KMS-11 (cell line): ENCODE results near the gene ABCA6.

Experiments
- H2AFZ ChIP-seq: fragments of 200-600 bp; sonication (generic); 2 replicates; pipeline ENCODE4 v1.6.1; 2016; ENCODE audit warnings: antibody characterized with exemption, mixed run types, low read depth
- H3K27ac ChIP-seq: fragments of 200-600 bp; sonication (generic); 2 replicates; pipeline ENCODE4 v1.6.1; 2016; ENCODE audit warnings: mild to moderate bottlenecking, mixed run types
- H3K27me3 ChIP-seq: fragments of 200-600 bp; sonication (generic); 2 replicates; pipeline ENCODE4 v1.6.1; 2017; ENCODE audit warnings: mild to moderate bottlenecking, low read depth, mixed run types, moderate library complexity; ENCODE audit not compliant: insufficient read depth
- H3K36me3 ChIP-seq: fragments of 200-600 bp; sonication (generic); 2 replicates; pipeline ENCODE4 v1.6.1; 2017; ENCODE audit warnings: mild to moderate bottlenecking, mixed run types; ENCODE audit not compliant: insufficient read depth
- H3K4me1 ChIP-seq: fragments of 200-600 bp; sonication (generic); 2 replicates; pipeline ENCODE4 v1.6.1; 2016; ENCODE audit warnings: mild to moderate bottlenecking, low read depth, mixed run types; ENCODE audit not compliant: poor library complexity, severe bottlenecking
- H3K4me2 ChIP-seq: fragments of 200-600 bp; sonication (generic); 2 replicates; pipeline ENCODE4 v1.7.0; 2016; ENCODE audit warnings: mild to moderate bottlenecking, mixed run types
- H3K4me3 ChIP-seq: fragments of 200-600 bp; sonication (generic); IDR thresholded peaks from 2 replicates; pipeline ENCODE4 v1.6.1; 2017; ENCODE audit warnings: low read depth, low read length, mixed read lengths; ENCODE audit not compliant: insufficient read depth
- H3K79me2 ChIP-seq: fragments of 200-600 bp; sonication (generic); 2 replicates; pipeline ENCODE4 v1.6.1; 2016; ENCODE audit warnings: low read depth, mixed run types; ENCODE audit not compliant: insufficient read depth
- H3K9ac ChIP-seq: fragments of 200-600 bp; sonication (generic); 2 replicates; pipeline ENCODE4 v1.6.1; 2016; ENCODE audit warnings: mild to moderate bottlenecking, mixed run types
- H4K20me1 ChIP-seq: fragments of 200-600 bp; sonication (generic); 2 replicates; pipeline ENCODE4 v1.6.1; 2016; ENCODE audit warnings: mild to moderate bottlenecking, mixed run types; ENCODE audit not compliant: insufficient read depth
- TF ChIP-seq, protein P1 (sequence below): fragments of 200-600 bp; sonication (generic); conservative IDR thresholded peaks from 2 replicates; pipeline ENCODE4 v1.6.1; 2017; ENCODE audit warnings: low read depth, mild to moderate bottlenecking, antibody characterized with exemption, low read length, moderate library complexity, mixed read lengths

Gene ABCA6

GRCh38 chr17:69159418-69159817 lies 17.7 kb upstream of the ABCA6 start:
- Histone ChIP-seq H3K4me3 (no peak overlapping the region), H3K36me3 (no peaks in the 10 kb centered on the region), H2AFZ (no peak overlapping the region), H3K4me1 (no peaks in the 10 kb centered on the region), H3K4me2 (no peak overlapping the region), H3K27me3 (no peaks in the 10 kb centered on the region), H3K79me2 (no peaks in the 10 kb centered on the region), H3K27ac (no peak overlapping the region), H4K20me1 (no peaks in the 10 kb centered on the region), H3K9ac (no peak overlapping the region)
- TF ChIP-seq, protein P1, sequence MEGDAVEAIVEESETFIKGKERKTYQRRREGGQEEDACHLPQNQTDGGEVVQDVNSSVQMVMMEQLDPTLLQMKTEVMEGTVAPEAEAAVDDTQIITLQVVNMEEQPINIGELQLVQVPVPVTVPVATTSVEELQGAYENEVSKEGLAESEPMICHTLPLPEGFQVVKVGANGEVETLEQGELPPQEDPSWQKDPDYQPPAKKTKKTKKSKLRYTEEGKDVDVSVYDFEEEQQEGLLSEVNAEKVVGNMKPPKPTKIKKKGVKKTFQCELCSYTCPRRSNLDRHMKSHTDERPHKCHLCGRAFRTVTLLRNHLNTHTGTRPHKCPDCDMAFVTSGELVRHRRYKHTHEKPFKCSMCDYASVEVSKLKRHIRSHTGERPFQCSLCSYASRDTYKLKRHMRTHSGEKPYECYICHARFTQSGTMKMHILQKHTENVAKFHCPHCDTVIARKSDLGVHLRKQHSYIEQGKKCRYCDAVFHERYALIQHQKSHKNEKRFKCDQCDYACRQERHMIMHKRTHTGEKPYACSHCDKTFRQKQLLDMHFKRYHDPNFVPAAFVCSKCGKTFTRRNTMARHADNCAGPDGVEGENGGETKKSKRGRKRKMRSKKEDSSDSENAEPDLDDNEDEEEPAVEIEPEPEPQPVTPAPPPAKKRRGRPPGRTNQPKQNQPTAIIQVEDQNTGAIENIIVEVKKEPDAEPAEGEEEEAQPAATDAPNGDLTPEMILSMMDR: no peak

- H3K4me1 ChIP-seq: no peaks in the 10 kb centered on the region
- H3K9ac ChIP-seq: no peak overlapping the region
- no peaks in the 10 kb centered on the region for H3K79me2 ChIP-seq
- H3K4me2 ChIP-seq: no peak overlapping the region
- TF ChIP-seq, protein P1: no peak
- no peak overlapping the region for H2AFZ ChIP-seq
- no peaks in the 10 kb centered on the region for H3K27me3 ChIP-seq
- no peak overlapping the region for H3K27ac ChIP-seq
- H3K36me3 ChIP-seq: no peaks in the 10 kb centered on the region
- no peak overlapping the region for H3K4me3 ChIP-seq
- no peaks in the 10 kb centered on the region for H4K20me1 ChIP-seq
Observed at GRCh38 chr17:69154267-69154666, 12.6 kb upstream of the ABCA6 start.

- H3K4me1 ChIP-seq: no peaks in the 10 kb centered on the region
- no peak overlapping the region for H3K27ac ChIP-seq
- H2AFZ ChIP-seq: no peak overlapping the region
- no peaks in the 10 kb centered on the region for H3K79me2 ChIP-seq
- H3K27me3 ChIP-seq: no peaks in the 10 kb centered on the region
- H3K4me3 ChIP-seq: no peak overlapping the region
- H4K20me1 ChIP-seq: no peaks in the 10 kb centered on the region
- no peak overlapping the region for H3K9ac ChIP-seq
- H3K4me2 ChIP-seq: no peak overlapping the region
- H3K36me3 ChIP-seq: no peaks in the 10 kb centered on the region
- TF ChIP-seq, protein P1: no peak
Observed at GRCh38 chr17:69150333-69150732, 8.6 kb upstream of the ABCA6 start.

DNA sequence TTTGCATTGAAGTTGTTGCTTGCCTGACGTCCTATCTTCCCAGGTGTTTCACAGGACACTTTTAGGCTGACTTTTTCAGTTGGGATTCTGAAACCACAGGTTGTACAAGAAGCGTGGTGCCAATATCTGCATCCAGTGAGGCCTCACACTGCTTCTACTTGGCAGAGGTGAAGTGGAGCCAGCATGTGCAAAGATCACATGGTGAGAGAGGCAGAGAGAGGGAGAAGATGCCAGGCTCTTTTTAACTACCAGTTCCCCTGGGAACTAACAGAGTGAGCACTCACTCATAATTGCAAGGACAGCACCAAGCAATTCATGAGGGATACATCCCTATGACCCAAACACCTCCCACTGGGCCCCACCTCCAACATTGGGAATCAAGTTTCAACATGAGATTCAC lies 5.8 kb upstream of the ABCA6 start:
- H3K27ac ChIP-seq: no peak overlapping the region
- no peaks in the 10 kb centered on the region for H4K20me1 ChIP-seq
- no peak overlapping the region for H2AFZ ChIP-seq
- H3K27me3 ChIP-seq: no peaks in the 10 kb centered on the region
- no peaks in the 10 kb centered on the region for H3K79me2 ChIP-seq
- H3K36me3 ChIP-seq: no peaks in the 10 kb centered on the region
- TF ChIP-seq, protein P1: no peak
- H3K4me2 ChIP-seq: no peak overlapping the region
- H3K4me1 ChIP-seq: no peaks in the 10 kb centered on the region
- no peak overlapping the region for H3K9ac ChIP-seq
- no peak overlapping the region for H3K4me3 ChIP-seq
